Breast epithelium (tissue), 4 donors: Measurements from ENCODE around the gene MYH6. TPM values are rescaled to one million over a fixed set of nuclear protein-coding genes. Genes with fewer than 3 reads are reported as not detected.
"Not testable (repeated sequence)": the region's sequence is repeated elsewhere in the genome, so short reads cannot be mapped to it uniquely, and the experiment has no call there.

Source experiments
- DNase-seq, 2 donors: peaks; one replicate each; pipeline ENCODE4 v3.0.0-alpha.2; 2019; ENCODE audit warnings: low spot score in 2 of 2
- H3K27ac ChIP-seq, 2 donors: fragments of 200-600 bp; sonication (generic) in 1 of 2; one replicate each; pipeline ENCODE4 v1.5.1; 2016 to 2019; ENCODE audit warnings: mild to moderate bottlenecking in 1 of 2
- H3K27me3 ChIP-seq, 2 donors: fragments of 200-600 bp; sonication (generic) in 1 of 2; one replicate each; pipeline versions ENCODE4 v1.5.1 to v1.6.0; 2017 to 2019; ENCODE audit warnings: control low read depth in 1 of 2, mild to moderate bottlenecking in 1 of 2
- H3K36me3 ChIP-seq: fragments of 200-600 bp; one replicate; pipeline ENCODE4 v1.5.1; 2019
- H3K4me1 ChIP-seq, 2 donors: fragments of 200-600 bp; sonication (generic); one replicate each; pipeline ENCODE4 v1.5.1; 2016 to 2019; ENCODE audit warnings: control low read depth in 1 of 2
- H3K4me3 ChIP-seq, 3 donors: fragments of 200-600 bp; sonication (generic); 1 replicate in 2 of 3; 2 replicates in 1 of 3; pipeline ENCODE4 v1.5.1; 2016 to 2019; ENCODE audit warnings: mild to moderate bottlenecking in 3 of 3, moderate library complexity in 2 of 3
- H3K9me3 ChIP-seq, 2 donors: fragments of 200-600 bp; sonication (generic) in 1 of 2; one replicate each; pipeline ENCODE4 v1.5.1; 2016 to 2019; ENCODE audit warnings: control low read depth in 1 of 2
- POLR2A ChIP-seq: fragments of 450-650 bp; IDR thresholded peaks from one replicate; pipeline ENCODE4 v1.6.1; 2016; ENCODE audit warnings: antibody characterized with exemption, mild to moderate bottlenecking, moderate library complexity
- POLR2AphosphoS5 ChIP-seq, 3 donors: sonication (generic); formaldehyde crosslinking; IDR thresholded peaks; one replicate each; pipeline ENCODE4 v1.6.1; 2017; ENCODE audit warnings: antibody characterized with exemption in 3 of 3
- intact Hi-C: fragments of 100-400 bp; cut with DNase I; formaldehyde crosslinking; loops from one replicate; pipeline ENCODE4 v1.15.1; 2023; ENCODE audit warnings: low total_unique reads
- total RNA-seq, 3 donors: library from RNA; depleted of rRNA; stranded (reverse); fragments of >200 nt; gene quantifications; one replicate each; pipeline ENCODE4 v1.1.0, GENCODE V29; 2016
- TF ChIP-seq, protein P1 (sequence below), 3 donors: fragments of 450-650 bp; IDR thresholded peaks; one replicate each; pipeline ENCODE4 v1.5.1; 2016 to 2017; ENCODE audit warnings: antibody characterized with exemption in 3 of 3, mild to moderate bottlenecking in 3 of 3, moderate library complexity in 3 of 3

The MYH6 gene
- total RNA-seq, 3 donors from 2014 or later: not detected

- H3K36me3 ChIP-seq: no peaks in the 10 kb centered on the region
- H3K27me3 ChIP-seq: no peaks in the 10 kb centered on the region
- H3K27ac ChIP-seq: no peak overlapping the region
- no peak for TF ChIP-seq POLR2AphosphoS5 (IDR thresholded peaks at IDR 0.05)
- TF ChIP-seq, protein P1, sequence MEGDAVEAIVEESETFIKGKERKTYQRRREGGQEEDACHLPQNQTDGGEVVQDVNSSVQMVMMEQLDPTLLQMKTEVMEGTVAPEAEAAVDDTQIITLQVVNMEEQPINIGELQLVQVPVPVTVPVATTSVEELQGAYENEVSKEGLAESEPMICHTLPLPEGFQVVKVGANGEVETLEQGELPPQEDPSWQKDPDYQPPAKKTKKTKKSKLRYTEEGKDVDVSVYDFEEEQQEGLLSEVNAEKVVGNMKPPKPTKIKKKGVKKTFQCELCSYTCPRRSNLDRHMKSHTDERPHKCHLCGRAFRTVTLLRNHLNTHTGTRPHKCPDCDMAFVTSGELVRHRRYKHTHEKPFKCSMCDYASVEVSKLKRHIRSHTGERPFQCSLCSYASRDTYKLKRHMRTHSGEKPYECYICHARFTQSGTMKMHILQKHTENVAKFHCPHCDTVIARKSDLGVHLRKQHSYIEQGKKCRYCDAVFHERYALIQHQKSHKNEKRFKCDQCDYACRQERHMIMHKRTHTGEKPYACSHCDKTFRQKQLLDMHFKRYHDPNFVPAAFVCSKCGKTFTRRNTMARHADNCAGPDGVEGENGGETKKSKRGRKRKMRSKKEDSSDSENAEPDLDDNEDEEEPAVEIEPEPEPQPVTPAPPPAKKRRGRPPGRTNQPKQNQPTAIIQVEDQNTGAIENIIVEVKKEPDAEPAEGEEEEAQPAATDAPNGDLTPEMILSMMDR (IDR thresholded peaks at IDR 0.05): no peak
- TF ChIP-seq POLR2A: no peak
- H3K4me3 ChIP-seq: no peak overlapping the region
- DNase-seq: no peak
- intact Hi-C loops: no loop called here
- H3K4me1 ChIP-seq: no peaks in the 10 kb centered on the region
- no peaks in the 10 kb centered on the region for H3K9me3 ChIP-seq
Measured at GRCh38 chr14:23423657-23424056, 15.6 kb upstream of the MYH6 start.

DNA sequence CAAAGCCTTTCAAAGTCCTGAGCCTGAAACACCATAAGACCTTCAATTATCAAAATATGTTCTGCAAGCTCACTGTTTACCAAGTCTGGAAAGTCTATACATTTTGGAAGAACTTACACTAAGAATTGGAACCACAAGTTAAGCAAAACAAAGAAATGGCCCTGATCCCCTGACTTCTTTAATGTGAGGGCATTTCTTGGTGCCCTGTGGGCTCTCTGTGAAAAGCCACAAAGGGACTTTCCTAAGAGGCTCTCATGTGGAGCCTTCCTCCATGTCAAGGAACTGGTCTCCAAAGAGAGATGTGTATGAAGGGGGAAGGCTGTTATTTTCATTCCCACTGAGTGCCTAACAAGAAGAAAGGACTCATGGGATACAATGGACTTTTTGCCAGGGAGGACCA, 13.5 kb upstream of the MYH6 start:
- no peaks in the 10 kb centered on the region for H3K4me1 ChIP-seq
- DNase-seq: no peak
- H3K27me3 ChIP-seq: no peaks in the 10 kb centered on the region
- H3K36me3 ChIP-seq: no peaks in the 10 kb centered on the region
- intact Hi-C loops: no loop called here
- no peaks in the 10 kb centered on the region for H3K9me3 ChIP-seq
- no peak overlapping the region for H3K27ac ChIP-seq
- TF ChIP-seq, protein P1 (IDR thresholded peaks at IDR 0.05): no peak
- TF ChIP-seq POLR2A (no peak), POLR2AphosphoS5 (IDR thresholded peaks at IDR 0.05) (no peak)
- H3K4me3 ChIP-seq: no peak overlapping the region

GRCh38 chr14:23419646-23420045, 11.6 kb upstream of the MYH6 start:
- H3K4me1 ChIP-seq, H3K27ac ChIP-seq, H3K9me3 ChIP-seq, intact Hi-C loops, H3K36me3 ChIP-seq, DNase-seq, H3K27me3 ChIP-seq, H3K4me3 ChIP-seq: not testable (repeated sequence)

DNA sequence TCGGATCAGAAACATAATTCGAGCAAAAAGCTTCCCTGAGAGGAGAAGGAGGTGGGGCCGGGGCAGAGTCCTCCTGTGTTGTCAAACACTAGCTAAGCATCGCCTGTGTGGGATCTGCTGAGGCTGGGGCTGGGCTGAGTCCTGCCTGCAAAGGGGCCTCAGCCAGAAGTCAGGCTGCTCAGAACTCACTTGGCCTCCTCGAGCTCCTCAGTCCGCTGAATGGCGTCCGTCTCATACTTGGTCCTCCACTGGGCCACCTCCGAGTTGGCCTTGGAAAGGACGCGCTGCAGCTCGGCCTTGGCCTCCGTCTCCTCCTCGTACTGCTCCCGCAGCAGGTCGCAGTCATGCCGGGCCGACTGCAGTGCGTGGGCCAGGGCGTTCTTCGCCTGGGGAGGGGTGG, 9.9 kb upstream of the MYH6 start:
- no peaks in the 10 kb centered on the region for H3K36me3 ChIP-seq
- H3K27me3 ChIP-seq: no peaks in the 10 kb centered on the region
- no peak for DNase-seq
- no peaks in the 10 kb centered on the region for H3K9me3 ChIP-seq
- H3K4me1 ChIP-seq: no peaks in the 10 kb centered on the region
- TF ChIP-seq, protein P1 (IDR thresholded peaks at IDR 0.05): no peak
- TF ChIP-seq POLR2A: no peak
- TF ChIP-seq POLR2AphosphoS5 (IDR thresholded peaks at IDR 0.05): no peak
- intact Hi-C loops: no loop called here
- no peak overlapping the region for H3K4me3 ChIP-seq
- H3K27ac ChIP-seq: no peak overlapping the region

- H3K36me3 ChIP-seq, H3K4me3 ChIP-seq, H3K27me3 ChIP-seq, H3K27ac ChIP-seq, H3K4me1 ChIP-seq, intact Hi-C loops, H3K9me3 ChIP-seq, DNase-seq: not testable (repeated sequence)
Measured at GRCh38 chr14:23417269-23417668, 9.2 kb upstream of the MYH6 start.

DNA sequence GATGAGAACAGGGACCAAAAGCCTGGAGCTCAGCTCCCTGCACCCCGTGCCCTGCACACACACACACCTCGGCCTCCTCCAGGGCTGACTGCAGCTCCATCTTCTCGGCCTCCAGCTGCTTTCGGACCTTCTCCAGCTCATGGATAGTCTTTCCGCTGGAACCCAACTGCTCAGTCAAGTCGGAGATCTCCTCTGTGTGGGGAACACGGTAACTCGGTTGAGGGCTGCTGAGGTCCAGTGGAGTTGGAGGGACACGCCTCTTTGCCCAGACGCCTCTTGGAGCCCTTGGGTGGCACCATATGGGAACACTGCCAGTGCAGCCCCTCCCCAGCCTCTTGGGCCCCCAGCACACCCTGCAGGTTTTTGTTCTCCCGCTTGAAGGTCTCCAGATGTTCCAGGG, 8.7 kb upstream of the MYH6 start:
- no peaks in the 10 kb centered on the region for H3K36me3 ChIP-seq
- DNase-seq: no peak
- intact Hi-C loops: no loop called here
- H3K4me3 ChIP-seq: no peak overlapping the region
- no peaks in the 10 kb centered on the region for H3K4me1 ChIP-seq
- no peaks in the 10 kb centered on the region for H3K9me3 ChIP-seq
- no peaks in the 10 kb centered on the region for H3K27me3 ChIP-seq
- H3K27ac ChIP-seq: no peak overlapping the region
- TF ChIP-seq POLR2A: no peak
- TF ChIP-seq, protein P1 (IDR thresholded peaks at IDR 0.05): no peak
